Caco-2 (cell line): Measurements from ENCODE around the gene BFSP1. TPM values are rescaled to one million over a fixed set of nuclear protein-coding genes. Genes with fewer than 3 reads are reported as not detected.

Experiments used
- BruUV-seq: library from RNA; stranded (reverse); fragments of 400-500 nt; replicated peaks from 2 replicates; lab custom pipeline; 2021; lab: Mats Ljungman, UMichigan
- CTCF ChIA-PET: fragments of 300-600 bp; sonication (Branson Sonifier 250); formaldehyde crosslinking; loops from one replicate; lab custom pipeline; 2022; ENCODE audit warnings: antibody characterized with exemption; lab: Charles Lee
- POLR2A ChIA-PET: fragments of 300-600 bp; sonication (Branson Sonifier 250); formaldehyde crosslinking; loops from one replicate; lab custom pipeline; 2022; ENCODE audit warnings: antibody characterized with exemption; lab: Charles Lee
- DNase-seq, 2 experiments: peaks; one replicate each; pipeline versions ENCODE4 v3.0.0 to v3.0.0-alpha.2; 2020 to 2022
- H3K27me3 ChIP-seq: replicated peaks from 2 replicates; pipeline ENCODE4 v1.6.0; 2011; ENCODE audit warnings: low read length; ENCODE audit not compliant: control insufficient read depth, insufficient read depth
- H3K36me3 ChIP-seq: 2 replicates; pipeline ENCODE4 v1.5.1; 2011; ENCODE audit warnings: low read length; ENCODE audit not compliant: control insufficient read depth, insufficient read depth
- H3K4me1 ChIP-seq: fragments of 250-450 bp; sonication (Bioruptor Pico); 2 replicates; pipeline ENCODE4 v1.5.1; 2020; ENCODE audit warnings: mild to moderate bottlenecking
- H3K4me3 ChIP-seq: 2 replicates; pipeline ENCODE4 v1.5.1; 2011; ENCODE audit warnings: low read depth, mild to moderate bottlenecking, control low read depth, low read length
- H3K9me3 ChIP-seq: fragments of 250-450 bp; sonication (Bioruptor Pico); 2 replicates; pipeline ENCODE4 v1.5.1; 2020; ENCODE audit warnings: mild to moderate bottlenecking, moderate library complexity
- H3K27ac Mint-ChIP-seq: one replicate; pipeline ENCODE4 v1.8.0; 2022; ENCODE audit warnings: mixed read lengths; ENCODE audit not compliant: unreplicated experiment
- H3K27me3 Mint-ChIP-seq: one replicate; pipeline ENCODE4 v1.8.0; 2022; ENCODE audit warnings: mixed read lengths; ENCODE audit not compliant: insufficient read depth, unreplicated experiment
- H3K36me3 Mint-ChIP-seq: one replicate; pipeline ENCODE4 v1.8.0; 2022; ENCODE audit warnings: mild to moderate bottlenecking, mixed read lengths; ENCODE audit not compliant: insufficient read depth, unreplicated experiment
- H3K4me1 Mint-ChIP-seq: one replicate; pipeline ENCODE4 v1.8.0; 2022; ENCODE audit warnings: low read depth, mixed read lengths; ENCODE audit not compliant: unreplicated experiment
- H3K4me3 Mint-ChIP-seq: one replicate; pipeline ENCODE4 v1.8.0; 2022; ENCODE audit warnings: mild to moderate bottlenecking, moderate library complexity, mixed read lengths; ENCODE audit not compliant: unreplicated experiment
- H3K9me3 Mint-ChIP-seq: one replicate; pipeline ENCODE4 v1.8.0; 2022; ENCODE audit warnings: mixed read lengths; ENCODE audit not compliant: unreplicated experiment
- CTCF ChIP-seq, 2 experiments: fragments of 200-600 bp in 1 of 2; IDR thresholded peaks; 1 replicate in 1 of 2; 2 replicates in 1 of 2; pipeline versions ENCODE4 v1.5.1 to v1.8.0; 2011 to 2022; ENCODE audit warnings: antibody characterized with exemption in 1 of 2, control low read depth in 1 of 2, inconsistent platforms in 1 of 2, low read depth in 1 of 2, low read length in 1 of 2, mild to moderate bottlenecking in 1 of 2, moderate library complexity in 1 of 2; ENCODE audit not compliant: insufficient read depth in 1 of 2, severe bottlenecking in 1 of 2, unreplicated experiment in 1 of 2
- intact Hi-C: fragments of 100-400 bp; cut with micrococcal nuclease; formaldehyde crosslinking; loops from one replicate; pipeline ENCODE4 v1.10.0; 2022; ENCODE audit not compliant: unreplicated experiment
- total RNA-seq: library from RNA; stranded (reverse); gene quantifications from 2 replicates; pipeline ENCODE4 v1.2.3, GENCODE V29; 2022

The BFSP1 gene
- total RNA-seq, 1 experiment from 2014 or later: 22.7 TPM

DNA sequence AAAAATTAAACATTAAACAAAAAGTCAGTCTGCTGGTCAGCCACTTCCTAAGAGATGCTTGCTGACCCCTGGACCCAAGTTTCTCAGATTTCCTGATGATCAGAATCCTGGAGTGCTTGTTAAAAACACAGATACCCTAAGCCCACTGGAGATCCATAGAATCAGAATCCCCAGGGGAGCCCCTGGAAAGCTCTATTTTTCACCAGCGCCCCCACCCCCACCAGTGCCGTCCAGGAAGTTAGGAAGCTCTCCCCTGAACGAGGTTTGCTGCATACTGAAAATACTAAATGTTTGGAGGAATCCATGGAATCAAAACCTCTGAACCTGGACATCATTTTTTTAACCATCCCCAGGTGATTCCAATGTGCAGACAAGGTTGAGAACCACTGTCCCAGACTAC lies 69.2 kb downstream of the BFSP1 start:
- ChIA-PET POLR2A (no interaction called here), CTCF (no interaction called here)
- Histone ChIP-seq H3K27me3 (no peaks in the 10 kb centered on the region), H3K4me3 (no peak overlapping the region), H3K9me3 (no peaks in the 10 kb centered on the region; the same call in 1 of the 2 replicates), H3K36me3 (no peaks in the 10 kb centered on the region), H3K4me1 (no peaks in the 10 kb centered on the region; the same call in 1 of the 2 replicates)
- TF ChIP-seq CTCF (IDR thresholded peaks at IDR 0.05; ENCODE audit: insufficient read depth in 1 of 2, low read depth in 1 of 2, low read length in 1 of 2, severe bottlenecking in 1 of 2, unreplicated experiment in 1 of 2): no peak
- Mint-ChIP-seq H3K27ac (no peak overlapping the region), H3K27me3 (no peaks in the 10 kb centered on the region), H3K9me3 (peaks cover 9% of the 10 kb centered on the region), H3K4me3 (no peak overlapping the region), H3K4me1 (no peaks in the 10 kb centered on the region), H3K36me3 (no peaks in the 10 kb centered on the region)
- no TSS peak for BruUV-seq
- intact Hi-C loops: no loop called here
- DNase-seq: no peak

- no peak for TF ChIP-seq CTCF (IDR thresholded peaks at IDR 0.05; ENCODE audit: insufficient read depth in 1 of 2, low read depth in 1 of 2, low read length in 1 of 2, severe bottlenecking in 1 of 2, unreplicated experiment in 1 of 2)
- H3K36me3 ChIP-seq: no peaks in the 10 kb centered on the region
- Mint-ChIP-seq H3K36me3 (no peaks in the 10 kb centered on the region), H3K9me3 (peaks cover 9% of the 10 kb centered on the region), H3K27ac (no peak overlapping the region), H3K4me3 (no peak overlapping the region), H3K4me1 (no peaks in the 10 kb centered on the region), H3K27me3 (no peaks in the 10 kb centered on the region)
- no peaks in the 10 kb centered on the region for H3K27me3 ChIP-seq
- no peaks in the 10 kb centered on the region; the same call in 1 of the 2 replicates for H3K4me1 ChIP-seq
- ChIA-PET CTCF (no interaction called here), POLR2A (no interaction called here)
- intact Hi-C loops: no loop called here
- DNase-seq: no peak
- no TSS peak for BruUV-seq
- no peaks in the 10 kb centered on the region; the same call in 1 of the 2 replicates for H3K9me3 ChIP-seq
- no peak overlapping the region for H3K4me3 ChIP-seq
Measured at GRCh38 chr20:17460119-17460518, 71.1 kb downstream of the BFSP1 start.

DNA sequence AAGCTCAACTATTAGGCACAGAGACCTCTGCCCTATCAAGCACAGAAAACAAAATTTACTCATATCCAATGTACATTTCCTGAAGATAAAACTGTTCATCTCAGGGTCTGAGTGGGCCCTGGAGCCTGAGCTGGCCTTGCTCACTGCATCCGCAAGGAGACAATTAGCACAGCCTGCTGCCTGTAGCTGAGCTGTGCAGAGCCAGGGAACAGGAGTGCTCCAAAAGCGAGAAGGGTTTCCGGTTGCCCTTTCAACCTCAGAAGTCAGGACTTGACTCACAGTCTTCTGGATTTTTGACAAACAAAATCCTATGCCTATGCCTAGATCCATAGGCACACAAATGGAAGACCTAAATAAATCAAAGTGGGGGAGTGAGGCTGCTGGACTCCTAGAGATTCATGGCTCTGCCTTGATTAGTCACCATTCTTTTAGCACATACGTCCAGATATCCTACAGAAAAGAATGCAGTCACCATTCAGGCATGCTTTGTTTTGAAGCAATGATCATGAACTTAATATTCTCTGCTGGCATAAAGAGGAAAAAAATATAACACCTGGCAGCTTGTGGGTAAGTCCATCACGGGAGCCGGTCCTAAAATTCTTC lies 73.5 kb downstream of the BFSP1 start:
- no peaks in the 10 kb centered on the region; the same call in 1 of the 2 replicates for H3K9me3 ChIP-seq
- no peaks in the 10 kb centered on the region for H3K36me3 ChIP-seq
- H3K27me3 ChIP-seq: no peaks in the 10 kb centered on the region
- no peak for TF ChIP-seq CTCF (IDR thresholded peaks at IDR 0.05; ENCODE audit: insufficient read depth in 1 of 2, low read depth in 1 of 2, low read length in 1 of 2, severe bottlenecking in 1 of 2, unreplicated experiment in 1 of 2)
- BruUV-seq: no TSS peak
- DNase-seq: no peak
- H3K4me1 Mint-ChIP-seq: no peaks in the 10 kb centered on the region
- H3K27me3 Mint-ChIP-seq: no peaks in the 10 kb centered on the region
- intact Hi-C loops: no loop called here
- peaks cover 9% of the 10 kb centered on the region for H3K9me3 Mint-ChIP-seq
- H3K4me1 ChIP-seq: no peaks in the 10 kb centered on the region; the same call in 1 of the 2 replicates
- H3K36me3 Mint-ChIP-seq: no peaks in the 10 kb centered on the region
- CTCF ChIA-PET: no interaction called here
- POLR2A ChIA-PET: no interaction called here
- H3K4me3 ChIP-seq: no peak overlapping the region
- H3K4me3 Mint-ChIP-seq: no peak overlapping the region
- H3K27ac Mint-ChIP-seq: no peak overlapping the region
